Measurements from ENCODE around the gene BMI1.

GRCh38 chr10:22314852-22315251 is 6.0 kb upstream of the BMI1 start:
- TF ChIP-seq, protein P1, sequence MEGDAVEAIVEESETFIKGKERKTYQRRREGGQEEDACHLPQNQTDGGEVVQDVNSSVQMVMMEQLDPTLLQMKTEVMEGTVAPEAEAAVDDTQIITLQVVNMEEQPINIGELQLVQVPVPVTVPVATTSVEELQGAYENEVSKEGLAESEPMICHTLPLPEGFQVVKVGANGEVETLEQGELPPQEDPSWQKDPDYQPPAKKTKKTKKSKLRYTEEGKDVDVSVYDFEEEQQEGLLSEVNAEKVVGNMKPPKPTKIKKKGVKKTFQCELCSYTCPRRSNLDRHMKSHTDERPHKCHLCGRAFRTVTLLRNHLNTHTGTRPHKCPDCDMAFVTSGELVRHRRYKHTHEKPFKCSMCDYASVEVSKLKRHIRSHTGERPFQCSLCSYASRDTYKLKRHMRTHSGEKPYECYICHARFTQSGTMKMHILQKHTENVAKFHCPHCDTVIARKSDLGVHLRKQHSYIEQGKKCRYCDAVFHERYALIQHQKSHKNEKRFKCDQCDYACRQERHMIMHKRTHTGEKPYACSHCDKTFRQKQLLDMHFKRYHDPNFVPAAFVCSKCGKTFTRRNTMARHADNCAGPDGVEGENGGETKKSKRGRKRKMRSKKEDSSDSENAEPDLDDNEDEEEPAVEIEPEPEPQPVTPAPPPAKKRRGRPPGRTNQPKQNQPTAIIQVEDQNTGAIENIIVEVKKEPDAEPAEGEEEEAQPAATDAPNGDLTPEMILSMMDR (IDR thresholded peaks at IDR 0.05; ENCODE audit: insufficient read depth, low read length, poor library complexity, severe bottlenecking): no peak
- no peak for TF ChIP-seq EZH2phosphoT487 (conservative IDR thresholded peaks at IDR 0.05; ENCODE audit: low read length)
